CD4-positive, alpha-beta T cell treated with Interleukin-4 for 4 hours (primary cell): ENCODE results near the gene FAM53A.
"Not testable (repeated sequence)": the region's sequence is repeated elsewhere in the genome, so short reads cannot be mapped to it uniquely, and the experiment has no call there.

Experiments
- DNase-seq: peaks from one replicate; pipeline ENCODE4 v3.0.0-alpha.2; 2020

FAM53A gene

GRCh38 chr4:1658146-1658545, 26.0 kb downstream of the FAM53A start:
- DNase-seq, result no peak

- no peak for DNase-seq
Measured at GRCh38 chr4:1656986-1657385, 27.1 kb downstream of the FAM53A start.

GRCh38 chr4:1656132-1656531, 28.0 kb downstream of the FAM53A start:
- no peak for DNase-seq

GRCh38 chr4:1655676-1656075, 28.4 kb downstream of the FAM53A start:
- no peak for DNase-seq

GRCh38 chr4:1655081-1655480, 29.0 kb downstream of the FAM53A start:
- no peak for DNase-seq

- DNase-seq, result no peak
Measured at GRCh38 chr4:1654216-1654955, 29.7 kb downstream of the FAM53A start.

- no peak for DNase-seq
Measured at GRCh38 chr4:1653776-1654175, 30.3 kb downstream of the FAM53A start.

- DNase-seq, result no peak
Measured at GRCh38 chr4:1652088-1652487, 32.0 kb downstream of the FAM53A start.

- no peak for DNase-seq
Measured at GRCh38 chr4:1651609-1652008, 32.5 kb downstream of the FAM53A start.

- DNase-seq, result no peak
Measured at GRCh38 chr4:1648962-1649361, 35.2 kb downstream of the FAM53A start.

GRCh38 chr4:1647432-1647831, 36.7 kb downstream of the FAM53A start:
- no peak for DNase-seq

GRCh38 chr4:1646690-1647089, 37.4 kb downstream of the FAM53A start:
- DNase-seq, result no peak

GRCh38 chr4:1644891-1645657, 39.0 kb downstream of the FAM53A start:
- DNase-seq, result no peak

GRCh38 chr4:1643971-1644735, 40.0 kb downstream of the FAM53A start:
- no peak for DNase-seq

- no peak for DNase-seq
Measured at GRCh38 chr4:1642196-1642951, 41.7 kb downstream of the FAM53A start.

GRCh38 chr4:1641671-1642070, 42.4 kb downstream of the FAM53A start:
- DNase-seq, result no peak

- DNase-seq, result not testable (repeated sequence)
Measured at GRCh38 chr4:1640716-1641503, 43.2 kb downstream of the FAM53A start.

- DNase-seq, result no peak
Measured at GRCh38 chr4:1640190-1640589, 43.9 kb downstream of the FAM53A start.

GRCh38 chr4:1639299-1639868, 44.7 kb downstream of the FAM53A start:
- DNase-seq, result no peak

- no peak for DNase-seq
Measured at GRCh38 chr4:1638873-1639272, 45.2 kb downstream of the FAM53A start.

- no peak for DNase-seq
Measured at GRCh38 chr4:1638272-1638598, 45.9 kb downstream of the FAM53A start.
